GM08714 (cell line): ENCODE results near the gene ACADSB.

Experiments
- H3K4me3 ChIP-seq: fragments of 200-500 bp; sonication (Bioruptor generic); 2 replicates; pipeline ENCODE4 v1.5.1; 2014; ENCODE audit warnings: mild to moderate bottlenecking, low read length, inconsistent platforms
- ZNF274 ChIP-seq: IDR thresholded peaks from 2 replicates; pipeline ENCODE4 v1.6.1; 2012; ENCODE audit warnings: mild to moderate bottlenecking, low read depth, low read length

The ACADSB gene

DNA sequence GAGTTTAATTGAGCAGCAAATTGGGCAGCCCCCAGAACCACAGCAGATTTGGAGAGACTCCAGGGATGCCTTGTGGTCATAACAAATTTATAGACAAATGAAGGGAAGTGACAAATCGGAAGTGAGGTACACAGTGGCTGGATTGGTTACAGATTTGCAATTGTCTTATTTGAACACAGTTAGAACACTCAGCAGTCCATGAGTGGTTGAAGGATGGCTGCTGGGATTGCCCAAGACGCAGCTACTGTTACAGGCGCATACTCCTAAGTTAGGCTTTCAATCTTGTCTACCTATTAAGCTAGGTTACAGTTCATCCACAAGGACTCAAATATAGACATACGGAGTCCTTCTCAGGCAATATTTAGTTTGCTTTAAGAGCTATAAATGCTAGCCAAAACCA lies 7.4 kb downstream of the ACADSB start:
- TF ChIP-seq ZNF274, result no peak

DNA sequence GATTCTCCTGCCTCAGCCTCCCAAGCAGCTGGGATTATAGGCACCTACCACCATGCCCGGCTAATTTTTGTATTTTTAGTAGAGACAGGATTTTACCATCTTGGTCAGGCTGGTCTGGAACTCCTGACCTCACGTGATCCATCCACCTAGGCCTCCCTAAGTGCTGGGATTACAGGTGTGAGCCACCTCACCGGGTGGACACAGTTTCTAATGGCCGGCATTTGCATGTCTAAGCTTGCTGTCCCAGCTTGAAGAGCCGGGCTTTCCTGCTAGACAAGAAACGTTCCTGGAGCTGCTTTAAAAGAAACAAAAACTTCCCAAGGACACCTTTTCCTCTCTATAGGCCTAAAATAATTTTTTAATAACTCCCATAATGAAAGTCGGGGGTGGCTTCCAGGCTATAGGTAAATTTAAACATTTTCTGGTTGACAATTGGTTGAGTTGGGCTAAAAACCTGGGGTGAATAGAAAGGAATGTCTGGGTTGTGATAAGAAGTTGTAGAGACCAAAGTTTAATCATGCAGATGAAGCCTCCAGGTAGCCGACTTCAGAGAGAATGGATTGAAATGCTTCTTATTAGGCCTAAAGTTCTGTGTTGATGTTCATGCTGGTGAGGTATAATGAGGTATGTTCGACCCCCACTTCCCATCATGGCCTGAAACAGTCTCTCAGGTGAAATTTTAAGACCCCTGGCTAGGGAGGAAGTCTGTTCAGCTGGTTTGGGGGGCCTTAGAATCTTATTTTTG lies 8.8 kb downstream of the ACADSB start:
- no peak for TF ChIP-seq ZNF274

More for the DNA sequence above, 7.4 kb downstream of the ACADSB start:
- H3K4me3 ChIP-seq, result no peak overlapping the region

DNA sequence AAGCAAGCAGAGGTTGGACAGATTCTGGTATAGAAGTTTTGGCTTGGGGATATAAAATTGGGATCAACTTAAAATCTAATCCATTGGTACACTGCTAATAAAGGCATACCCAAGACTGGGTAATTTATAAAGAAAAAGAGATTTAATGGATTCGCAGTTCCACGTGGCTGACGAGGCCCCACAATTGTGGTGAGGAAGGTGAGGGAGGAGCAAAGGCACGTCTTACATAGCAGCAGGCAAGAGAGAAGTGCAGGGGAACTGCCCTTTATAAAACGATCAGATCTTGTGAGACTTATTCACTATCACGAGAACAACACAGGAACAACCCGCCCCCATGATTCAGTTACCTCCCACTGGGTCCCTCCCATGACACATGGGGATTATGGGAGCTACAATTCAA lies 9.7 kb downstream of the ACADSB start:
- TF ChIP-seq ZNF274, result no peak
- no peak overlapping the region for H3K4me3 ChIP-seq

More for the DNA sequence above, 8.8 kb downstream of the ACADSB start:
- H3K4me3 ChIP-seq, result no peak overlapping the region

DNA sequence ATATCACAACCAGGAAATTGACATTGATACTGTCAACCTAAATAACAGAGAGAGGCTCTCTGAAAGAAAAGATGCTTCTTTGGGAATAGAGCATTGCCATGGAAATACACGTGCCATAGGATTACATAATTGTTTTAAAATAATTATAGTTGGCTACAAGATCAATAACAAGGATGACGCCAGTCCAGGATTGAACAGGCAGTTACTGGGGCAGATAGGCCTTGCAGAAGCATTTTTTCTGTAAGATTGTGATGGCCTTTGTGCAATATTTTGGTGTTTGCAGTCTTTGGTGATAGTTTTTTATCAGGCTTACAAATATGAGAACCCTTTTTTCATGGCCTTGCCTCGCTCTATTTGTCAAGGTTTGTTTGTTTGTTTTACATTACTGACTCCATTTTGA lies 10.5 kb downstream of the ACADSB start:
- TF ChIP-seq ZNF274, result no peak
- no peak overlapping the region for H3K4me3 ChIP-seq

DNA sequence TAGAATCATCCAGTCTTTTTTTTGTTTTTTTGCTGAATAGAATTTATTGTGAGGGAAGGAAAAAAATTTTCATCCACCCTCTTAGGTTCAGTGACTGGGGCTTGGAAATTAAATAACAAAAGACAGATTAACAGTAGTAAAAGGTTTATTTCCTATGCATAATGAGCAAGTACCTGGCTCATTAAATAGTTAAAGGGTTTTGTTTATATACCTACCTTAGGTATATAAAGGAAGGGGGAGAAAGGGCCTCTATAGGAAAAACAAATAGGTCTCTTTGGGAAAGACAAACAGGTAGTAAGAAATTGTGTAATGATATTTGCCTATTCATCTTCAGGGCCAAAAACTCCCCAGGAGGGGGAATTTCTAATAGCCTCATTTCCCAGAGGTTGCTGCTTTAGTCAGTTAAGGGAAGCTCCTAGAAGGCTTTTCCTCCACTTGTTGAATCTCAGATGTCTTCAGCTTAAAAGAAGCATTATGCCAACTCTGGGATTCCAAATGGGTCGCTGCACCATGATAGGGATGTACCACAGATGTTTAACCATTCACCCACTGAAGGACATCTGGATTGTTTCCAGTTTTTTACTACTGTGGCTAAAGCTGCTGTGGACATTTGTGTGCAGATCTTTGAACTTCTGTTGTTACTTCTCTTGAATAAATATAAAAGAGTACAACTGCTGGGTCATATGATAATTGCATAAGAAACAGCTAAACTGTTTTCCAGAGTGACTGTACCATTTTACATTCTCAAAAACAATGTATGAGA lies 11.3 kb downstream of the ACADSB start:
- H3K4me3 ChIP-seq, result no peak overlapping the region
- TF ChIP-seq ZNF274, result no peak

DNA sequence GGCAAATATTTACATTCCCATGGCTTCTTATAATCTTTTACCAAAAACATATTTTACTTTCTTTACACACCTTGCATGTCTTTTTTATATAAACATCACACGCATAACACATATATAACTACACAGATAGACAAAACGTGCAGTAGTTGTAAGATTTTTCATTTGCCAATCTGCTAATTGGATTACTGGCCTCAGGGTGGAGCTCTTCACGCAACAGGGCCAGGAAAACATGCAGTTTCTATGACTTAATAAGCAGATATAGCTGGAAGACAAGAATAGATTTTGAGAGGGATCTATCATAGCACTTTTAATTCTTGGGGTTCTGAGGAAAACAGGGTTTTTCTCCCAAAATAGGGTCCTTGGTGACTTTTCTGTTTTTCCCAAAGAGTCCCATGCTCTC lies 12.7 kb downstream of the ACADSB start:
- no peak overlapping the region for H3K4me3 ChIP-seq
- TF ChIP-seq ZNF274, result no peak

DNA sequence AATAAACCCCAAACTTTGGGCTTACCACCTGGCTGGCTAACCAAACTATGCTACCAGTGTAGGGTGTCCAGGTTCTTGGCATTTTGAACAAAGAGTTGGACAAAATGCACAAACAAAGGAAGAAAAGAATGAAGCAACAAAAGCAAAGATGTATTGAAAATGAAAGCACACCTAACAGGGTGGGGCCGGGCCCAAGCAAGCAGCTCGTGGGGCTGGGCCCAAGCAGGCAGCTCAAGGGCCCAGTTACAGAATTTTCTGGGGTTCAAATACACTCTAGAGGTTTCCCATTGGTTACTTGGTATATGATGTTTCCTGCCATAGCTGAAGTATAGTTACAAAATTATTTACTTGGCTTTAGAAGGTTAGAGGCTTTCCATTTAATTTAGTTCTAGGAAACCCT lies 15.7 kb downstream of the ACADSB start:
- no peak for TF ChIP-seq ZNF274
- no peak overlapping the region for H3K4me3 ChIP-seq

DNA sequence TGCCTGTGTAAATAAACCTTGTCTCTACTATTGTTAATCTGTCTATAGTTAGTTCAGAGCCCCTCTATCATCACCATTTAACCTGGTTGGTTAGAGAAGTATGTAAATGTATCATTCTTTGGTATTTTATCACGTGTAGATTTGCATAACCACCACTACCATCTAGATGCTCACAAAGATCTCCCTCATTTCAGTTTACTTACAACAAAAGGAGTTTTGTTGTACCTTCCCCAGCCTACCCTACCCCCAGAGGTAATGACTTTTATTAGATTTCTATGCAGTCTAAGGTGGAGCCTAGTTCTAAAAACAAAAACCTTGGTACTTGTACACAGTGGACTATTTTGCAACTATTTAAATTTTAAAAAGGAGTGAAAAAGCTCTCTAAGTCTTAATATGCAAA lies 17.5 kb downstream of the ACADSB start:
- TF ChIP-seq ZNF274, result no peak
- no peak overlapping the region for H3K4me3 ChIP-seq

DNA sequence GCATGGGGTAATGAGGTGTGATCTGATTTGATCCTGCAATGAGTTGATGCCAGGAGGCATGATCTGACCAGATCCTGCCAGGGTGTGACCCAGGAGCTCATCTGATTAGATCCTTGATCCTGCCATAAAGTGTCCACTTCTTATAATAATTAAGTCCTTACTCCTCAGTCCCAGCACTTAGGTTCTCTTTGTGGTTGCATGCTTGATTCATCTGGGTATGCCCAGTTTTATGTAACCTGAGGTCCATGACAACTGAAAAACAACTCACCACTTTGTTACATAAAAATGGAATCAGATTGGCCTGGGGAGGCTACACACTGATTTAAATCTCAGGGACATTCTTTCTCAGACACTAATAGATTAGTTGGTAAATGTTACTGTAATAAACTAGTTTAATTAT lies 19.1 kb downstream of the ACADSB start:
- H3K4me3 ChIP-seq, result no peak overlapping the region
- TF ChIP-seq ZNF274, result no peak

DNA sequence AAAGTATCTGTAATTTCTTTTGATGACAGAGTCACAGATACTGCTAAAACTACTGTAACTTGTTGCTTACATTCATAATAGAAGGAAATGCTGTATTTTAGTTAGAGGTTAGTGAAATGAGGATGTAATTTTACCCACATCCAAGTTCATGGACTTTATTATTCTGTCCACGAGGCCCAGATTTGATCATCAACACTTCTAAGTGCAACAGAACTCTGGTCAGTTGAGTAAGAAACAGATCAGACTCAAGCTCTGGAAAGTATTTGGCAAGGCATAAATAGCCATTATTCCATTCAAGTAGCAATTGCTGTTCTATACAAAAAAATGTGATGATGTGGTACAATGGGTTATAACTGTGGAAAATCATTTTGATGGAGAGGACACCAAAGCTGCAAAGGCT lies 22.3 kb downstream of the ACADSB start:
- no peak for TF ChIP-seq ZNF274
- no peak overlapping the region for H3K4me3 ChIP-seq

DNA sequence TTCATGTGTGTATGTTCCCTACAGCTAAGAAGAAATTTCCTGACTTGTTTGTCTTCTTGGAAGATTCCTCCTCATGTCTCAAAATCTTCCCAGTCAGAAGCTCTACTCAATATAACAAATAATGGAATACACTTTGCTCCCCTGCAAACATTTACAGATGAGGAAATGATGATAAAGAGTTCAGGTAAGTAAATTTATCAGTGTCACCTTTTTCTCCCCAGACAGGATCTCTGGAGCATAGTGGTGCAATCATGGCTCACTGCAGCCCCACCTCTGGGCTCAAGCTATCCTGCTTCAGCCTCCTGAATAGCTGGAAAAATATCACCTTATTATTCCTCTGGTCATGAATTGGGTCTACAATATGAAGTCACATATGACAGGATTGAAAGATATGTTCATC lies 25.5 kb downstream of the ACADSB start:
- TF ChIP-seq ZNF274, result no peak
- H3K4me3 ChIP-seq, result no peak overlapping the region

DNA sequence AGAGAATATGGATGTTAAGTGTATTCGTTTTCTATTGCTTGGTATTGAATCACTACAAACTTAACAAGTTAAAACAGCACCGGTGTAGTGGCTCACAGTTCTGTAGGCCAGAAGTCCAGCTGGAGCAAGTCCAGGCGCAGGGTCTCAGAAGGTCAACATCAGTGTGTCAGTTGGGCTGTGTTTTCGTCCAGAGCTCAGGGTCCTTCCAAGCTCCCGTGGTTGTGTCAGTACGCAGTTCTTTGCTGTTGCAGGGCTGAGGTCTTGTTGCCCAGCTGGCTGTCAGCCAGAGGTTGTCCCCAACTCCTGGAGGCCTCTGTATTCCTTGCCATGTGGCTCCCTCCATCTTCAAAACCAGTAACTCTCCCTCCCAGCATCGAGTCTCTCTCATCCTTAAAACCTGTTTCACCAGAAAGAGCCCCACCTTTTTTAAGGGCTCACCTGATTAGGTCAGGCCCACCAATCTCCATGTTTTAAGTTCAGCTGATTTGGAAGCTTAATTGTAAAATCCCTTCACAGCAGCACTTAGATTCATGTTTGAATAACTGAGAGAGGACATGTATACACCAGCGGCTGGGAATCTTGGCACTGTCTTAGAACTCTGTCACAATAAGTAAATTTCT lies 26.8 kb downstream of the ACADSB start:
- no peak for TF ChIP-seq ZNF274
- no peak overlapping the region for H3K4me3 ChIP-seq

DNA sequence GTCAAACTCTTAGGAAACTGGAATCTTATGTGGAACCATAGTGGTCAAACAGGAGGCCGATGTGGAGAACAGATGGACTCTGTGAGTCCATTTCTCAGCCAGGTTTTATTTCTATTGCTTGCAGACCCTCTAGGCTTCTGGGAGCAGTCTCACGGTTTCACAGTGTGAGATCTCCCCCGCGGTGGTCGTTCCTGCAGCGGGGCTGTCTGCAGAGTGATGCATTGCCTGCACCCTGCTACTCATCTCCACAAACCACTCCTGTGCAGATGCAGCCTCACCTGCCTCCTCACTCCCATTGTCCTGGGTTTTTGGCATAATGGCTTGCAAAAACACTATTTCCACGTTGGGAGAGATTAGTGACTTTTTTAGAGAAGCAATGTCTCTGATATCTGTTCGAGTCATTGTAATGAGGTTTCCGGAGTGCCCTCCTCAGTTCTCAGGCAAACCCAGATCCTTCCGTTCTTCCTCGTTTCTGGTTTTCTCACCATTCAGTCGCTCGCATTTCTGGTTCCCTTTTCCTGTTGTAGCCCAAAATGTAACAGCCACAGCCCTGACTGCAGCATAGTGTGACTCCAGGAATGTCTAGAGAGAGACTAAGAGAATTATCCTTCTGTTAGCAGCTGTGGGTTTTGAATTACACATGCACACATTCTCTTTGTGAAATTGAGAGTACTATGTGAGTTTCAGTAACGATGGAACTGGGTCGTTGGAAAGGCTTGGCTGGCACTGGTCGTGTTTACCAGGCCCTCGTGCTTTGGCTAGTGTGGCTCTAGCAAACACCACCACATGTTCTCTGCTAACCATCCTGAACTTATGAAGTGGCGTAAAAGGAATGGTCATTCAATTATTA lies 30.2 kb downstream of the ACADSB start:
- H3K4me3 ChIP-seq, result no peak overlapping the region; the same call in 1 of the 2 replicates
- TF ChIP-seq ZNF274, result no peak

DNA sequence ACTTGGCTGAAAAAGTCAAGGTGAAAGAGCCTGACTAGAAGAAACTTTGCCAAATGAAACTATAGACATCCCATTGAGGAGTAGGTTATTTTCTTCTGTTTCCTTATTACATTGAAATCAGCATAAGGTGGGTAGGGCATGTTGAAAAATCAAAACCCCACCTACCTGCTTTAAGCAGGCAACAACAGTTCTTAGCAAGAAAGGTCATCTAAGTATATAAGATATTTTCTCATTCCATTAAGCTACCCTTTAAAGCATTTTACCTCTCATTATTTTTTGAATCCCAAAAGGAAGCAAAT lies 30.8 kb downstream of the ACADSB start:
- TF ChIP-seq ZNF274, result no peak
- no peak overlapping the region; the same call in 1 of the 2 replicates for H3K4me3 ChIP-seq

DNA sequence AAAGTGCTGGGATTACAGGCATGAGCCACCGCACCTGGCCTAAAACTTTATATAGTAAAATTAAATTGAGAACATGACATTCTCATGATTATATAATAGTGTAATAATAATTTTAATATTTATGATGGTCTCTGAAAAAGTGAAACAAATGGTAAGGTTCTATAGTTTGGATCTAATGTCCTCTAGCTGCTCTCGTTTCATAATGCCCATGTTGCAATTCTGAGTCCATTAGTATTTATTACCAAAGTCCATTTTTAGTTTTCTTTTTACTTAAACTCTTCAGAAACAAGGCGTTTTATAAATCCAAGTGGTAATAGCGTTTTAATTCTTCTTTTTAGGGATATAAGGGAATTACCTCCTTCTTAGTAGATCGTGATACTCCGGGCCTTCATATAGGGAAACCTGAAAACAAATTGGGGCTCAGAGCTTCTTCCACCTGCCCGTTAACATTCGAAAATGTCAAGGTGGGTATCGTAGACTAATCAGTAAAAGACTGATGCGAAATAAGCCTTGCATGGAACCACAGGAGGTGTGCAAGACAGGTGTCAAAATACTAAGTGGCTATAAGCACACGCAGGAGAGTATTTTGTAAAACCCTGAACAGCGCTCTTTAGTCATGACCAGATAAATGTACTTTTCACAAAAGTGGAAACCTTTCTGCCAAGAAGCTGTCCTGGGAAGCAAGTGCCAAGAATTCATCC lies 34.1 kb downstream of the ACADSB start:
- no peak for TF ChIP-seq ZNF274
- no peak overlapping the region for H3K4me3 ChIP-seq
